T-helper 2 cell (primary cell): ENCODE results near the gene OR11H6.
"Not testable (repeated sequence)": the region's sequence is repeated elsewhere in the genome, so short reads cannot be mapped to it uniquely, and the experiment has no call there.

Source experiments
- DNase-seq, 5 experiments: peaks; one replicate each; pipeline versions ENCODE4 v3.0.0 to v3.0.0-alpha.2; 2012 to 2022

The OR11H6 gene

GRCh38 chr14:20264361-20264760, 40.9 kb downstream of the OR11H6 start:
- not testable (repeated sequence) for DNase-seq

GRCh38 chr14:20274062-20274461, 50.6 kb downstream of the OR11H6 start:
- DNase-seq = no peak
